ENCODE results near the gene FLRT1.
"Not testable (repeated sequence)": the region's sequence is repeated elsewhere in the genome, so short reads cannot be mapped to it uniquely, and the experiment has no call there.

Gene FLRT1

DNA sequence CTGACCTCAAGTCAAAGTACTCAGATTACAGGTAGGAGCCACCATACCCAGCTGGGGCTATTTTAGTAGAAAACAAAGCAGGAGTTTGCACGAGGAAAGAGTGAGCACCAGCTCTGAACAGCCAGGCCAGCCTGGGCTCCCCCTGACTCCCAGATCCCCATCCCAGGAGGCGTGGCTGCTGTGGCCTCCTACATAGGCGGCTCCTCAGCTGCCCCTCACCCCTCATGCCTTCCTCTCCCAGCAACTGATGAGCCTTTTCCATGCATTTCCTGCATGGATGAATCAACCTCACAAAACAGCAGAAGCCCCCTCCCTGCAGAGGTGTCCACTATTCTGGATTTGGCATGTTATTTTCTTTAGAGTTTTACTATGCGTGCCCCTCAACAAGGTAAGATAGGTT, 10.5 kb upstream of the FLRT1 start:
- no peak for DNase-seq

DNA sequence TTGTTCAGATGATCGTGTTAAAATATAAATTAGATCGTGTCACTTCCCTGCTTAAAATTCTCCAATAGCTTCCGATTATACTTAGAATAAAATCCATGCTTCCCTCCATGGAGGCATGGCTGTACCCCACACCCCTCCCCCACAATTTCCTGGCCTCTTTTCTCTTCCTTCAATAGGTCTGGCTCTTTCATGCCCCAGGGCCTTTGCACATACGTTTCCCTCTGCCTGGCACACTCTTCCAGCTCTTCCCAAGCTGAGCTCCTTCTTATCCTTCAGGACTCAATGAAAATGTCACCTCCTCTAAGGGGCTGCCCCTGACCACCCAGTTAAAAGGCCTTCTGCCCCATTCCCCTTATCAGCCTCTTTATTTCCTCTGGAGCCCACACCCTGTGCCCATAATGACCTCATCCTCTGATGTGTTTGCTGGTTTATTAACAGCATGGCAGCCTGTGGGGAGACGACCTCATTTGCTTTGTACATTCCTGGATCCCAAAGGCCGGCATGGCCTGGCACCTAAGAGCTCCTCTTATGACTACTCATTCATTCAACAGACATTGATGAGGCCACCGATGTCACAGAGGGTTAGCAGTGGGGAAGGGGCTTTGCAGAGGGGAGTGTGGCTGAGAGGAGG, 9.0 kb upstream of the FLRT1 start:
- no peak for DNase-seq

DNA sequence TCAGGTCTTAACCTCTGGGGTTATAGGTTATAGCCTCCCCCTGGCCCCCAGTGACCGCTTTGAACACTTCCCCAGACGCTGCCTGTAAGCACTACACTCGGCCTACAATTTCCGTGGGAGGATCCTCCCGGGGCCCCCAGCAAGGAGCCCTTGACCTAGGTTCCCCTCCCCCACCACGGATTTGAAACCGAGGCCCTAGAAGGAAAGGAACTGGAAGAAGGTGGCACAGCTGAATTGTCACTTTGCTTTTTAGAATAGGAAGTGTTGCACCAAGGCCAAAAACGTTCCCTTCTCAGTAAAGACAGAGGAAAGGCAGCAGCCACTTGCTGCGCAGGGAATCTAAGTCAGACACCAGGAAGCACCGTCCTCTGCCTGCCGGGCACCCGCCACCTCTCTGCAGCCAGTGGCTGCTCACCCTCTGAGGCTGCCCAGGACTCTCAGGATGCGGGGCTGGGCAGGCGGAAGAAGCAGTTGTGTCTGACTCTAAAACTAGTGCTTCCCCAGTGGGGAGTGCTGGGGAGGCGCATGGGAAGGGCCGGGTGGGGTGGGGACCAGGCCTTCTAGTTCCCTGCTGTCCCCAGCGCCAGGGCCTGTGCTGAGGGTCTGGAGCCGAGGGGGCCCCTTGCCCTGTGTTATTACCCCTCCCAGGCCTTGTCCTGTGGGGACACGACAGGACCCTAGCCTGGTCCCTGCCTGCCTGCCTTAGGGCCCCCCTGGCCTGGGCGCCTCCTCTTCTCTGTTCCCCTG, 7.9 kb upstream of the FLRT1 start:
- no peak for DNase-seq

DNA sequence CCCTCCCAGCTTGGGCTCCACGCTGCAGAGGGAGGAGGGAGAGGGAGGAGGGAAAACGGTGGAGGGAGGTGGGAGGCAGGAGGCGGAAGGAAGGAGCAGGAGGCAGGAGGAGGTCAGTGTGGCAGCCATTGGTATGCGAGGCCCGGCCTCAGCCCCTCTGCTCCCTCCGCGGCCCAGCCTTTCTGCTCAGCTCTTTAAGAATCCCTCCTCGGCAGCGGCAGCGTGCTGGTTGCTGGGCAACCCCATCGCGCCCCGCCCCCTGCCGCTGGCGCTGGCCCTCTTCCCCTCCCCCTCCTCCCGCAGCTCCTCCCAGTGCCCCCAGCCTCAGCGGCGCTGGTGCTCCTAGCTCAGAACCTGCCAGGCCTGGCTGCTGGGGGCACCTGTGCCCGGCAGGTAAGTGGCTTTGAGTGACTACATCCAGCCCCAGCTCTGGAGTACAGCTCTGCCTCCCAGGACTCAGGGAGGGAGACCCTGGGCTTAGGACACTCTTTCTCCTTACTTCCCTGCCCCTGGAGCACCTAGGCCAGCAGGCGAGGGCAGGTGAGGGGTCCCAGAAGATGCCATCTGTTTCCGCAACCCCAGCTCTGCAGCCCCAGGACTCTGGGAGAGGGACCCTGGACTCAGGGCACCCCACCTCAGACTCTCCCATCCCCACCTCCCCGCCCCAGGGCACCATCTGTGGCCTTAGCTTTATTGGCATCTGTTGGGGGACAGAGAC, 7.2 kb upstream of the FLRT1 start:
- DNase-seq = no peak

DNA sequence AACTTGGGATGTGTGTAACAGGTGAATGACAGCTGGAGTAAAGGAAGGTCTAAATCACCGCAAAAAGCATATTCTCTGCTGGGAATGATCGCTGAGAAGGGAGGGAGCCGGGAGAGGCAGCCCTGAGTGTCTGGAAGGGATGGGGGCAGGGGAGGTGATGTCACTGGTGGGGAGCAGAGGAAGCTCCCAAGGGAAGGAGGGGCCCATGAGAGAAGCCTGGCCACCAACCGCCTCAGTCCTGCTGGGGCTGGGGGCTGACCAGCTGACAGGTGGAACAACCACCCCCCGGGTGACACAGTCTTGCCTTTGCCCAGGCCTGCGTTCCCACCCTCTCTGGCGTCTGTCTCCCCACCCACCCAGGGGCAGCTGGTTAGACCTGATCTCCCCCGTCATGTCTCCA, 6.0 kb upstream of the FLRT1 start:
- DNase-seq = no peak

DNA sequence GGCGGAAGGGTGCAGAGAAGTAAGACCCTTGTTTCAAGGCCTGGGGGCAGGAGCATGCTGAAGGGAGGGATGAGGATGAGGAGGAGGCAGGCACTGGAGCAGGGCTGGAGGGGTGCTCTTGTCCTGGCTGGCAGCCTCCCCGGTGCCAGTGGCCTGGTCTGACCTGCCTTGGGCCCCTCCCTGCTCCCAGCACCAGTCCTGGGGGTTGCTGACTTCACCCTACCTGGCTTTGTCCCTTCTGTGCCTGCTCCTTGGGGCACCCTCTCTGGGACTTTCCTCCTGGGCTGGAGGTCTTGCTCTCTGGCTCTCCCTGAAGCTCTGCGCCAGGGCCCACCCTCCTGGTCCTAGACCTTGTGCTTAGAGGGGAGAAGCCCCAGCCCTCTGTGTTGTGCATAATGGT, 4.7 kb upstream of the FLRT1 start:
- DNase-seq = no peak

DNA sequence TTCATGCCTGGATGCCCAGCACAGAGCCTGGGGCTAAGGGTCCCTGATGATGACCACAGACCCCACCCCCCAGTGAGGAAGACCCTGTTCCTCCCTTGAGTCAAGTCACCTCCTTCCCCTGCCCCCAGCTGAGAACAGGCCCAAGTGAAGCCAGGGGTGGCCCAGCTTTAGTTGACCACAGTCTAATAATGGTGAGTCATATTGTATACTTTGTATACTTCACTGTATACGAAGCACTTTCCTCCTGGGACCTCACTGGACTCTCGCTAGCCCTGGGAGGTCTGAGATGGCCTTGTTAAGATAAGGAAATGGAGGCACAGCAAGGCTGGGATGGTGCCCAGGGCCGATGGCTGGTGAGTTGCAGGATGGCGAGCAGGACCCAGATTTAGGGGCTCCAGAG, 3.7 kb upstream of the FLRT1 start:
- no peak for DNase-seq

DNA sequence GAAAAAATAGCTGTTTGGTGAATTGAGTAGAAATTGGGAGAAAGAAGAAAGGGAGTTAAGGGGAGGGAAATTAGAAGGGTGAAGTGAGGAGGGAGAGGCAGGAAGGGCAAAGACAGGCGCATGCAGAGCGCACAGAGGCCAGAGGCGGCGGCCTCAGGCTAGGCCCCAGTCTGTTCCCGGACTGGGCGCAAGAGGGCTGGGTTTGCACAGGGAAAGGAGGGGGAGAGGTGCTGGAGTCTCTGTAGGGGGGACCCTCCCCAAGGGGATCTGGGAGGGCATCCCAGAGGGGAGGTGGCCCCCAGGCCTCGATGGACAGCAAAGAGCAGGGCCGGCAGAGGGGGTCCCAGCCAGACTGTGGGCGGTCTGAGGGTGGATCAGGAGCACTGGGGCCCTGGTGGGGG, 1.3 kb upstream of the FLRT1 start:
- DNase-seq = no peak

DNA sequence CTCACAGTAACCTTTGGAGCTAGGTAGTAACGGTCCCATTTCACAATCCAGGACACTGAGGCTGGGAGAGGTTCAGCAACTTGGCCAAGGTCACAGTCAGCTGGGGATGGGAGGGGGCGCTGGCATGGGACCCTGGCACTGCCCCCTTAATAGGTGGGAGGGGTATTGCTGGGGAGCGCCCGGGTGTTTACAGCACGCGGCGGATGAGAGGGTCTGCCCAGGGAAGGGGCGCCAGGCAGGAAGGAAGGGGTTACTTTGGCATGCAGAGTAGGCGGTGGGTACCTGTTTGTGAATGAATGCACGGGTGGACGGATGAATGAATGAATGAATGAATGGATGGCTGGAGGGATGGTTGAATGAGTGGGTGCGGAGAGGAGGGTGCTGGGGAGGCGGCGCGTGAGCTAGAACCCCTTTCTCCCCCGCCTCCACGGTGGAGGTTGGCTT, 628 bp upstream of the FLRT1 start:
- no peak for DNase-seq

DNA sequence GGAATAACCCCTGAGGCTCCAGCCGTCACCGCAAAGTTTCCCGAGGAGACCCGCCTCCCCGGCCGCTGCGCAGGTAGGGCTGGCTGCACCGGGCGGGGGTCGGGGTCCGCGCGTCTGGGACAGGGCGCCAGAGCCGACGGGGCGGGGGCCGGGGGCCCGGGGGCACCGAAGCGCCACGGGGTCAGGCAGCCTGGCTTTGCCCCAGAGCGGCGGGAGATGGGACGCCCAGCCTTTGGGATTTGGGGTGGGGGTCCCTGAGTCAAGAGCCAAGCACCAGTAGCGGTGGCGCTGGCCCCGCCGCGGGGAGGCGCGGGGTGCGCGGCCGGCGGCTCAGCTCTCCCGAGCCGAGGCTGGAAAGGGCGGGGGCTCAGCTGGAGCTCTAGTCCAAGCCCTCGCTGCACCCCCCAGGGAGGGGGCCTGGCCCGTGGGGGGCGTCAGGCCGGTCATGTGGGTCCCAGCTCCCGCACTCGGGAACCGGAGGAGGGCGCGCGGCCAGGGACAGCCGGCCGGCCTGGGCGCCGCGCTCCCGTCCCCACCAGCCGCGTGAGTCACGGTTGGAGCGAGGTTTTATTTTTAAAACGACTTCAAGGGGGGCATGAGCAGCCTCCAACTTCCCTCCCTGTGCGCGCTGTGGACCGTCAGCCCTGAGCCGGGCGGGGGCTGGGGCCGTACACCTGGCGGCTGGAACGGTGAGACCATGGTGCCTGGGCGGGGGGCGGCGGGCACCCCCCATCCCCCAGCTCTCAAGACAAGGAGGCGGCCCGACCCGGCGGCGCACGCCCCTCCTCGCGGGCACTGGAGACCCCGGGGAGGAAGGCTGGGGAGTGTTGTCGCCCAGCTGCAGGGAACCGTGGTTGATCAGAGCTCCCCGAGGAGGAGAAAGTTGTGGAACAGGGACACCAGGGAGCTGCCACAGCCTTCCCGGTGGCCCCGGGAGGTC, 626 bp downstream of the FLRT1 start:
- DNase-seq = no peak

DNA sequence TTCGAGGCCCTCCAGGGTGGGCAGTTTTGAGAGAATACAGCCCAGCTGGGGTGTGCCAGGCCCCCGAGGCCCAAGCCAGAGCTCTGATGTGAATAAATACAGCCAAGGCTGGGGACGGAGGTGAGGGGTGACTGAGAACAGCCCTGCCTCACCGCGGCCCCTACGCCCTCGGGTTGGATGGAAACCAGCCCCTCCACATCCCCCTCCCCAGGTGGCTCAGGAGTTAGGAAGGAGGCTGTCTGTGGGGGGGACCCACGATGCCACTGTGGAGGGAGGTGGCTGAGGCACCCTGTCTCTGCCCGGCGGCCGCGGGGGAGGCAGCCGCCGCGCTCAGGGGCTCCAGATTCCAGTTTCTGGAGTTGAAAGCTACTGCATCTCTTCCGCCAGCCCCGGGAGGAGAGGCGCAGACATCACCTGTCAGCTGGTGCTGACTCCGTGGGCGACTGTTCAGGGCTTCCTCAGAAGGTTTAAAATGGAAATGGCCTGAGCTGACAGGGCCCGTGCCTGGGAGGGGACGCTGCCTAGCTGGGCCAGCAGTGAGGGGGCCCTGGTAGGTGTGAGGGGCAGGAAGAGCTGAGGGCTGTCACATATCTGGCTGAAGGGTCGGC, 1.4 kb downstream of the FLRT1 start:
- DNase-seq = no peak

DNA sequence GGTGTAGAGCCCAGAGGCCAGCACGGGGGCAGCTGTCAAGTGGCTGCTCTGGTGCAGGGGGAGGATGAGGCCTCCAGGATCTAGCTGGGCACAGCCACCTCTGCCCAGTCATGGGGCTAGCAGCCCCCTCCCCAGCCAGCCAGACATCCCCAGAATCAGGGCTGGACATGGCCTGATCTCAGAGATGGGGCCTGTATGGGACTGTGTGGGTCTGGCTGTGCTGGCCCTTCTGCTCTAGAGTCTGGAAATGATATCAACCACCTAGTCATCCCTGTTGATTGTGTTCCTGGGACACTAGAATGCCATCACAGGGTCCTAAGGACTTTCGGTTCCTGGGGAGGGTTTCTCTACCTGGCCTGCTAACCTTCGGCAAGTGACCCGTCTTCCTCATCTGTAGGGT, 2.8 kb downstream of the FLRT1 start:
- no peak for DNase-seq

DNA sequence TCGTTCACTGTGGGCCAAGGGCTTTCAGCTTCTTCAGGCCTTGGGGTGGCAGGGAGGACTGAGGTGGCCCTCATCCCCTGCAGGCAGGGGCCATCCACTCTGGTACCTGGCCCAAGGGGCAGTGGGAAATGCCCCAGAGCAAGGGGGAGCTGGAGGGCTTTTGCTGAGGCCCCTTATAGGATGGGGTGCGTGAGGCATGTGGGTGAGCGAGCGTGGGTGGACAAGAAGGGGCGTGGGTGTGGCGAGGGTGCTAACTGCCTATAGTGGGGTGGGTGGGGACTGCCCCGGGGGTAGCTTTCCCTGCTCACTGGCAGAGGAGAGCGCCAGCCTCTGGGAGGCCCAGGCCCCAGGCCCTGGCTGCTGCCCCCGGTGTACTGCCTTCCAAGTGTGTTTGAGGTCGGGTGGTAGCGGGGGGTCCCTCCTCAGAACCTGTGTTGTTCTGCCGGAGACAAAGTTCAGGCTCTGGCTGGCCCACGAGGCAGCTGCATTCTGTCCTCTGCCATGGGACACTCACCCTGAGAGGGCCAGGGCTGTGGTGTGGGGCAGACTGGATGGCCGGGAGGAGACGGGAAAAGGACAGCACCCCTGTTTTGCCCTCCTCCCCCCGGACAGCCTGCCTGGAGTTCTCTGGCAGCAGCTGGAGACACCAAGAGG, 3.4 kb downstream of the FLRT1 start:
- DNase-seq = no peak

DNA sequence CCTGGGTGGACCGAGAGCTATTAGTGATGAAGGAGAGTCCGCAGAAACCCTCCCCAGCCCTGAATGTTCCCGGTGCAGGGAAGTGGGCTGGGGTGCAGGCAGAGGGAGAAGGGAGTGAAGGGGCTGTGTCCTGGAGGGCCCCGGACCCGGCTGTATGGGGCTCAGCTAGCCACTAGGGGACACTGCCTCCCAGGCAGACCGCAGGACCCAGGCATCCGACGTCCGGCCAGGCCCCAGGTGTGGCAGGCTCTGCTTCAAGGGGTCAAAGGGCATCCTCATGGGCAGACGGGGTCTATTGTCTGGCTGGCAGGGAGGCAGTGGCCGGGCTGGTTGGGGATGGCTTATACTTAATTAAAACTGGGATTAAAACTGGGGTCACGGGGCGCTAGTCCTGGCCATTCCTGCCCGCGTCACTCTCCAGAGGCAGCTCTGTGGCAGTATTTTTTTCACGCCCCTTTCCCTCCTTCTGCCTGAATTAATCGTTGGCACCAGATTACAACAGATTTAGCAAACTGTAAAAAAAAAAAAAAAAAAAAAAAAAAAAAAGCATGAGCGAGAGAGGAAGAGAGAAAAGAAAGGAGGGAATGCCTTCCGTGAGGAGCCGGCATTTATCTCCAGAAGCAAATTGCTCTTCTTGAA, 5.1 kb downstream of the FLRT1 start:
- no peak for DNase-seq

DNA sequence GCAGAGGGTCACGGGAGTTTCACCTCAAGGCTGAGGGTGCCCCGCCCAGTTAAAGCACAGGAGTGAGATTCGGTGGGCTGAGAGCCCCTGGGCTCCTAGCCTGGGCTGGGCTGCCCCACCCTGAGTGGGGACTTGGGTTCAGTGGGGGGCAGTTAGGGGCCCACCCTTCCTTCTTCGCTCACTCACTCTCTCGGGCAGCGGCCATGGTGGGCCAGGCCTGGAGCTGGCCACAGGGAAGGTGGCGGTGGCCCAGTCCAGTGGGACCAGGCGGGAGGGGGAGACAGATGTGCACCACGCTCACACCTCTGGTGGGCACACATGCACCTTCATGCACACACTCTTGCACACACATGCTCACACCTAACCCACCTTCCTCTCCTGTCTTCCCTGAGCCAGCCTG, 6.1 kb downstream of the FLRT1 start:
- no peak for DNase-seq

DNA sequence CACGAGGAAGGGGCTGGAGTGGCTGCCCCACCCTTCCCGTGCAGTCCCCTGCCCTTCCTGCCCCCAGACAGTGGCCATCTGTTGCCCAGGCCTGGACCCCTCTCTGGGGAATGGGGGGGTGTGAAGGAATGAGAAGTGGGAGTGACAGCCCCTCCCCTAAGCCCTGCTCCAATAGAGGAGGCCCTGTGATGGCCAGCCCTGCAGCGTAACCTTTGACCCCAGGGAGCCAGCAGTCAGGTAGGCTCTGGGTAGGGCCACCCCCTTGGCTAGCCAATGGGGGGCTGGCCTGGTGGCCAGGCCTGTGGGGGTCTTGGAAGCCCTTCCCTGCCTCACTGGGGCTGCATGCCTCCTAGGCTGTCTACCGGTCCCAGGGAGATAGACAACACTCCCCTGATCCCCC, 6.6 kb downstream of the FLRT1 start:
- DNase-seq = no peak

DNA sequence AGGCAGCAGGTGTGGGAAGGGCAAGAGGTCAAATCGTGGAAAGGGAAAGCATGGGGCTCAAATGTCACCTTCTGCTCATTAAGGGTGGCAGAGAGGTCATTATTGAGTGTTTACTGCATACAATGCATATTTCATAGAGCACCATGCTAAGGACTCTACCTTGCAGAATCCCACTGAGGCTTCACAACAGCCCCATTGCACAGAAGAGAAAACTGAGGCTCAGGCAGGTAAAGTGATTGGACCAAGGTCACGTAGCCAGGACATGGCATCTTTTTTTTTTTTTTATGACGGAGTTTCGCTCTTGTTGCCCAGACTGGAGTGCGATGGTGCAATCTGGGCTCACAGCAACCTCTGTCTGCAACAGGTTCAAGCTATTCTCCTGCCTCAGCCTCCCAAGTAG, 7.8 kb downstream of the FLRT1 start:
- DNase-seq = no peak

DNA sequence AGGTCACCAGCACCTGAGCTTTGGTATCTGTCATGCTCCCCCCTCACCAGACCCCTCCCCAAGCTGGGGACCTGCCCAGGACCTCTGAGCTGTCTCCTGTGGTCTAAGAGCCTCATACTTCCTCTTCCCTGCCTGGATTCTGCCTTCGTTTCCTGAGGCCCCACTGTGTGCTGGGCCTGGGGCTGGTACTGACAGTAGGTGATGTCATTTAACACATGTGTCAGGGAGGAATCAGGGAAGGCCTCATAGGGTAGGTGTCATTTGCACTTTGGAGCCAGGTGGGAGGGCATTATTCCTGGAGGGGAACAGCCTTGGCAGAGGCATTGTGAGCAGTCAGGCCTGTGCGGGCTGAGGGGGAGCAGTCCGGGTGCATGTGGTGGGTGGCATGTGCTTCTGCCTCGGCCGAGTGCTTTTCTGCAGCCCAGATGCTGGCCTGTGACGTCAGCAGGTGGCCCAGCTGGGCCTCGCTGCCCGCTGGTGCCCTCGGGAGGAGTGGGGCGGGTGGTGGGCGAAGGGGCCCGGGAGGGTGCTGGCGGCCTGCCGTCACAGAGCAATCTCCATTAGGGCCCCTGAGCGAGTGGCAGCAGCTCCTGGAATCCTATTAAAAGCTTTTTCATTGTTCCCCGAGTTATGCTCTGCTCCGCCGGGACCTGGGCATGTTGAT, 9.1 kb downstream of the FLRT1 start:
- peak; percentile 52 for DNase-seq

DNA sequence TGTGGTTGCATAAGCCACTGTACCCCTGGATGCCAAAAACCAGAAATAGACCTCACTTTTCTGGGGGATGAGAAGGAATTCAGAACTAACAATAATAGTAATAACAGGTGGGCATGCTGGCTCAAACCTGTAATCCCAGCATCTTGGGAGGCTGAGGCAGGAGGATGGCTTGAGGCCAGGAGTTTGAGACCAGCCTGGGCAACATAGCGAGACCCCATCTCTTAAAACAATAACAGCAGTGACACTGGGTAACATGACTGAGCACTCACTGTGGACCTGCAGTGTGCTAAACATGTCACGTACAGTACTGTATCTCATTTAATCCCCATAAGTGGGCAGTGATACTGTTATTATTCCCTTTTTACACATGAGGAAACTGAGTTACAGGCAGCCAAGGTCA, 10.0 kb downstream of the FLRT1 start:
- DNase-seq = no peak

DNA sequence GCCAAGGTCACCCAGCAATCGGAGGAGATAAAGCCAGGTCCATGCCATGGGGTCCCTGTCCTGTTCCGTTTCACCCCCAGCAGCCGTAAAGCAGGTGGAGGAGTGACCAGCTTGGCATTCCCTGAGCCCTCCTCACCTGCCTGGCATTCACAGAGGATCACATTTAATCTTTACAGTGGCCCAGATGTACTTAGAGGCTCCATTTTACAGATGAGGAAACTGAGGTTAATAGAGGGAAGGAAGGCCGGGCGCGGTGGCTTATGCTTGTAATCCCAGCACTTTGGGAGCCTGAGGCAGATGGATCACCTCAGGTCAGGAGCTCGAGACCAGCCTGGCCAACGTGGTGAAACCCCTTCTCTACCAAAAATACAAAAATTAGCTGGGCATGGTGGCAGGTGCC, 11.6 kb downstream of the FLRT1 start:
- not testable (repeated sequence) for DNase-seq
